ENCODE data around the gene NRF1.

DNA sequence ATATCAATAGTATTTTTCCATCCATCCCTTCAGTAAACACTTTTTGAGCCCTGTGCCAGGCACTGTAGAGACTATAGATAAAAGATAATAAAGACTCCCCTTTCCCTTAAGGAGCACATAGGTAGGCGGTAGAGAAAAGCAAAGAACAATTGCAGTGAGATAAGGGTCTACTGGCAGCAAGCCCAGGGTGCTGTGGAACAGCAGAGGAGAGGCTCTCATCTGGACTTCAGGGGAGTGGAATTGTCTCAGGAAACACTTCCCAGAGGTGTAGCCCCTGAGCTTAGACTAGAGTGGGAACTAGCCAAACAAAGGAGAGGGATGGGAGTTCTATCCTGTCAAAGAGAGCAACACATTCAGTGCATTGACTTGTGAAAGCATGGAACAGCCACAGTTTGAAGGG, 102.0 kb downstream of the NRF1 start:
- TF ChIP-seq, protein P1, sequence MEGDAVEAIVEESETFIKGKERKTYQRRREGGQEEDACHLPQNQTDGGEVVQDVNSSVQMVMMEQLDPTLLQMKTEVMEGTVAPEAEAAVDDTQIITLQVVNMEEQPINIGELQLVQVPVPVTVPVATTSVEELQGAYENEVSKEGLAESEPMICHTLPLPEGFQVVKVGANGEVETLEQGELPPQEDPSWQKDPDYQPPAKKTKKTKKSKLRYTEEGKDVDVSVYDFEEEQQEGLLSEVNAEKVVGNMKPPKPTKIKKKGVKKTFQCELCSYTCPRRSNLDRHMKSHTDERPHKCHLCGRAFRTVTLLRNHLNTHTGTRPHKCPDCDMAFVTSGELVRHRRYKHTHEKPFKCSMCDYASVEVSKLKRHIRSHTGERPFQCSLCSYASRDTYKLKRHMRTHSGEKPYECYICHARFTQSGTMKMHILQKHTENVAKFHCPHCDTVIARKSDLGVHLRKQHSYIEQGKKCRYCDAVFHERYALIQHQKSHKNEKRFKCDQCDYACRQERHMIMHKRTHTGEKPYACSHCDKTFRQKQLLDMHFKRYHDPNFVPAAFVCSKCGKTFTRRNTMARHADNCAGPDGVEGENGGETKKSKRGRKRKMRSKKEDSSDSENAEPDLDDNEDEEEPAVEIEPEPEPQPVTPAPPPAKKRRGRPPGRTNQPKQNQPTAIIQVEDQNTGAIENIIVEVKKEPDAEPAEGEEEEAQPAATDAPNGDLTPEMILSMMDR (IDR thresholded peaks at IDR 0.05), result no peak
- TF ChIP-seq POLR2AphosphoS5 (IDR thresholded peaks at IDR 0.05; ENCODE audit: low read depth, low read length), result no peak
